ENCODE measurements around the gene SMG5.

The SMG5 gene

DNA sequence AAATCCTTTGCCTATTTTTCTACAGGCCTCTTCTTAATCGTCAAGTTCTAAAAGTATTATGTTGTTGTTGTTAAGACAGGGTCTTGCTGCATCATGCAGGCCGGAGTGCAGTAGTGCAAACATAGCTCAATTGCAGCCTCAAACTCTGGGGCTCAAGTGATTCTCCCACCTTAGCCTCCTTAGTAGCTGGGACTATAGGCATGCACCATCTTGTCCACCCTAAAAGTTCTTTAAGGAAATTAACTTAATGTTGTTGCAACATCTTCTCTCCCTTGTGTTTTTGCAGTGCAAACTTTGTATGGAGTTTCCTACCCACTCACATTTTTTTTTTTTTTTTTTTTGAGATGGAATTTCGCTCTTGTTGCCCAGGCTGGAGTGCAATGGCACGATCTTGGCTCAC lies 20.6 kb upstream of the SMG5 start:
- TF ChIP-seq ZFX (IDR thresholded peaks at IDR 0.05; ENCODE audit: borderline replicate concordance), result no peak
- TF ChIP-seq CTCF (IDR thresholded peaks at IDR 0.05), result no peak
- H3K27ac ChIP-seq, result no peak overlapping the region

GRCh38 chr1:156298852-156299357 lies 16.3 kb upstream of the SMG5 start, which contains the start of gene VHLL:
TSS of gene VHLL (minus strand) at chr1:156299307. CDS start at chr1:156299189, 118 bp downstream.
- TF ChIP-seq CTCF (IDR thresholded peaks at IDR 0.05) (no peak), ZFX (IDR thresholded peaks at IDR 0.05; ENCODE audit: borderline replicate concordance) (no peak)
- H3K27ac ChIP-seq, result no peak within 1 kb of the TSS

- TF ChIP-seq ZFX (IDR thresholded peaks at IDR 0.05; ENCODE audit: borderline replicate concordance), result no peak
- TF ChIP-seq CTCF (IDR thresholded peaks at IDR 0.05), result no peak
- peak within 1 kb of the TSS; percentile 45 for H3K27ac ChIP-seq
Measured at GRCh38 chr1:156295391-156295947, 12.8 kb upstream of the SMG5 start, which contains the start of gene GLMP. TSS of gene GLMP (minus strand) at chr1:156295679. CDS start at chr1:156295645, 34 bp downstream.

GRCh38 chr1:156293895-156294294 lies 11.3 kb upstream of the SMG5 start:
- TF ChIP-seq CTCF (IDR thresholded peaks at IDR 0.05) (no peak), ZFX (IDR thresholded peaks at IDR 0.05; ENCODE audit: borderline replicate concordance) (no peak)
- H3K27ac ChIP-seq, result no peak overlapping the region

GRCh38 chr1:156293098-156293434 lies 10.4 kb upstream of the SMG5 start:
- TF ChIP-seq CTCF (IDR thresholded peaks at IDR 0.05) (no peak), ZFX (IDR thresholded peaks at IDR 0.05; ENCODE audit: borderline replicate concordance) (no peak)
- no peak overlapping the region for H3K27ac ChIP-seq

DNA sequence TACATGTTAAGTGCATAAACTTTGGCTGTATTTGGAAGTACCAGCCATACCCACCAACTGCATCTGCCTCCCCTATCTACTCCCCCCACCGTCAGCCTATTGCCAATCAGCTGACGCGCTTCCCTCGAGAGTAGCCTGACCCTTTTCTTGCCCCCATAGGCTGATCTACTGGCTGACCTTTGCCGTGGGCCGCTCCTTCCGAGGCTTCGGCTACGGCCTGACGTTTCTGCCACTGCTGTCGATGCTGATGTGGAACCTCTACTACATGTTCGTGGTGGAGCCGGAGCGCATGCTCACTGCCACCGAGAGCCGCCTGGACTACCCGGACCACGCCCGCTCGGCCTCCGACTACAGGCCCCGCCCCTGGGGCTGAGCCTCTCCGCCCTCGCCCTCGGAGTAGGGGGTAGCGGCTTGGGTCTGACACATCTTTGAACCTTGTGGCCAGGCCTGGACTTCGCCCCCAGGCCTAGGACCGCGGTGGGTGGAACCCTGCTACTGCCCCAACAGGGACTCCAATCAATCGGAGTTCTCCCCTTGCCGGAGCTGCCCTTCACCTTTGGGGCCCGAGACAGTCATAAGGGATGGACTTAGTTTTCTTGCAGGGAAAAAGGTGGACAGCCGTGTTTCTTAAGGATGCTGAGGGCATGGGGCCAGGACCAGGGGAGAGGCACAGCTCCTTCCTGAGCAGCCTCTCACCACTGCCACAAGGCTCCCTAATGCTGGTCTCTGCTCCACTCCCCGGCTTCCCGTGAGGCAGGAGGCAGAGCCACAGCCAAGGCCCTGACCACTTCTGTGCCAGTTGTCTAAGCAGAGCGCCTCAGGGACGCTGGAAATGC lies 8.8 kb upstream of the SMG5 start:
- peak overlapping the region; percentile 67 for H3K27ac ChIP-seq
- no peak for TF ChIP-seq CTCF (IDR thresholded peaks at IDR 0.05)
- TF ChIP-seq ZFX (IDR thresholded peaks at IDR 0.05; ENCODE audit: borderline replicate concordance), result no peak

- H3K27ac ChIP-seq, result peak overlapping the region; percentile 67
Measured at GRCh38 chr1:156289857-156290256, 7.2 kb upstream of the SMG5 start.

More at GRCh38 chr1:156289857-156290256, 7.2 kb upstream of the SMG5 start:
- TF ChIP-seq ZFX (IDR thresholded peaks at IDR 0.05; ENCODE audit: borderline replicate concordance) (no peak), CTCF (IDR thresholded peaks at IDR 0.05) (no peak)
